AML-193 (cell line): ENCODE measurements around the gene IFNW1.
A peak's percentile ranks its signal among the peaks of the same experiment; 100 is the strongest.
"Not testable (repeated sequence)": the region's sequence is repeated elsewhere in the genome, so short reads cannot be mapped to it uniquely, and the experiment has no call there.

Source experiments
- DNase-seq, 2 experiments: peaks; one replicate each; lab custom pipeline; 2025; lab: John Stamatoyannopoulos, UW

The IFNW1 gene

GRCh38 chr9:21141427-21141882, at the start of gene IFNW1:
IFNW1 (minus strand) TSS chr9:21141832; CDS start chr9:21141570, 262 bp downstream.
- no peak for DNase-seq

- not testable (repeated sequence) for DNase-seq
These were observed 45.9 kb upstream of the IFNW1 start, which contains the start of gene IFNA4 for GRCh38 chr9:21187487-21187886. IFNA4 (minus strand) TSS chr9:21187587; CDS start chr9:21187531, 56 bp downstream.

GRCh38 chr9:21182810-21183736, 41.4 kb upstream of the IFNW1 start:
- DNase-seq: peak; percentile 73 to 80

DNA sequence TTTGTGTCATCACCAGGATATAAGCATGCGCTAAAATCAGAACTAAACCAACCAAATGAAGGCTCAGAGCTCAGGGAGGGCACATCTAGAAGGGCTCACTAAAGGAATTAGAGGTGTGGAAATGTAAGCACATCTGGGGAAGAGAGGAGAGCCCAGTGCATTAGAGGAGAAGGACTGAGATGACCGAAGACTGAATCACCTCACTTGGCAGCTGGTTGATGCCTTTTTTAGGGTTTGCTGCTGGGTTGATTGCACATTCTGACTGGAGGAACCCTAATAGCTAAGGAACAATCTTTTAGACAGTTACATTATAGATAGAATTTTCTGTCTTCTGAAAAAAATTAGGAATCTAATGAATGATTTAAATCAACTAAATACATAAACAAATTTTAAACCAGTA, 33.0 kb upstream of the IFNW1 start:
- DNase-seq: no peak

- DNase-seq: no peak
These were observed 30.5 kb upstream of the IFNW1 start for GRCh38 chr9:21172156-21172555.

- no peak for DNase-seq
These were observed 29.7 kb upstream of the IFNW1 start for GRCh38 chr9:21171351-21171750.

DNA sequence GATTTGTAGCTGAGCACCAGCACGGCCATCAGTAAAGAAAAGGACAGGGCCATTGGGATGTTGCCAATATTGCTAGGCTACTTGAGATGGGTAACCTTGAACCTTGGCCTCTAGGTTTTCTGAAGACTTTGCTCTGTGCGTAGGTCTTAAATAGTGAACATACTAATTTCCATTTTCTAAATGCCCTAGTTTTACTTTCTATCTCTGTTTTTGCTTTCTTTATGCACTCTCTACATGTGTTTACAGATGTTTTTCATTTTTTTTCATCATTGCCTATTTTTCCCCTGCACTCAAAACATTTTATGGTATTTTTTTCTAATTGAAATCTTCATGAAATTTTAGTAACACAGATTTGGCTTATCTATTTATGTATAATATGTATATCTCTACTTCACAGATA, 24.9 kb upstream of the IFNW1 start, which contains the start of gene IFNA21:
Gene IFNA21 (minus strand): TSS at position 101 of the 400 bp plus-strand sequence. CDS start 48 bp downstream, at position 53.
- not testable (repeated sequence) for DNase-seq

GRCh38 chr9:21165516-21165915, 23.9 kb upstream of the IFNW1 start:
- no peak for DNase-seq

- DNase-seq: peak; percentile 74 to 75
These were observed 18.5 kb upstream of the IFNW1 start for GRCh38 chr9:21160178-21160577.

DNA sequence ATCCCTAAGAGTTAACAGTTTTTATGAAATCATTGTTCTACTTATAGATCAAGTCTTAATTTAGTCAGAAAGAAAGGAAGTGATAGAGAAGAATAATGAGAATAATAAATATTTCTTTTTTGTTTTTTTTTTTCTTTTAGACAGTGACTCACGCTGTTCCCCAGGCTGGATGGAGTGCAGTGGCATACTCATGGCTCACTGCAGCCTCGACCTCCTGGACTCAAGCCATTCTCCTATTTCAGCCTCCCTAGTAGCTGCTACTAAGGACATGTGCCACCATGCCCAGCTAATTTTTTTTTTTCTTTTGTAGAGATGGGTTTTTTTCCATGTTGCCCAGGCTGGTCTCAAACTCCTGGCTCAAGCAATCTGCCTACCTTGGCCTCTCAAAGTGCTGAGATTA, 13.9 kb upstream of the IFNW1 start:
- DNase-seq: no peak

DNA sequence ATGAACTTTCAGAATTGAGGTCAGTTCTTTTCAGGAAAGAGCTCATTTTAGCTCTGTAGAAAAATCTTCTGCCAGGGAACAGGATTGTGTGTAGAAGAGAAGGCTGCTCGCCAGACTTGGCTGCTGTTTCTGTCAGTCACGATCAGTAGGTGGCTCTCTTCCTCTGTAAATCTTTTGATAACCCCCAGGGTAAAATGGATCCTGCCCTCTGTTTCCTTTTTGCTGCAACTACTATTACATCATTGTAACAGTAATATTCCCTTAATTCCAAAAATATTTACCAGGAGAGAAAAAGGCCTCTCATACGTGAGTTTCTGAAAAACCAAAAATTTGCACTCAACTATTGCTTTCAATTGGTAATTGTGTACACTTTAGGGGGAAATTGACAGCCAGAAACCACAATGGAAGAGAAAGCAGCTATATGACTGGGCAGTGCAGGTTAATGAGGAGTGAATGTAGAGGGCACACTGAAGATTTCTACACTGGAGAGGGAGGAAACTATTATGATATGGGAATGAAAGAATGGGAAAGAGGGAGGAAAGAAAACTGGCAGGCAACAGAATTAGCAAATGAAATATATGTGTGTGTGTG, 12.5 kb upstream of the IFNW1 start:
- peak; percentile 69 to 76 for DNase-seq

GRCh38 chr9:21153336-21154017, 11.8 kb upstream of the IFNW1 start:
- peak; percentile 59 to 67 for DNase-seq

GRCh38 chr9:21144603-21145002, 3.0 kb upstream of the IFNW1 start:
- DNase-seq: no peak

DNA sequence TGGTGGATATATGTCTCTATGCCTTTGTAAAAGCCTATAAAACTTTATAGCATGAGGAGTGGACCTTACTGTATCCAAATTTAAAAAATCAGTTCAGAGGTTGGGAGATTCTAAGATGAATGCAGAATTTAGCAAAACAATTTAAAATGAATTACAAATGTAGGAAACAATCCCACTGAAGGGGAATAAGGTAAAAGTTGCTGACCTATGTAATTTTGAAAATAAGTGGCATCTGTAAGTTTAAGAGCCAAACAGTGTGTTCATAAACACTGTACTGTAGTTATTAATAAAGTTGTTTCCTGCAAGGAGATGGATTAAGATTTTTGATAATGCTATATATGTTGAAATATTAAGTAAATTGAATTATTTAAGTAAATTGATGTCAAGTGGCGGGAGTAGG, 4.6 kb downstream of the IFNW1 start:
- DNase-seq: no peak

DNA sequence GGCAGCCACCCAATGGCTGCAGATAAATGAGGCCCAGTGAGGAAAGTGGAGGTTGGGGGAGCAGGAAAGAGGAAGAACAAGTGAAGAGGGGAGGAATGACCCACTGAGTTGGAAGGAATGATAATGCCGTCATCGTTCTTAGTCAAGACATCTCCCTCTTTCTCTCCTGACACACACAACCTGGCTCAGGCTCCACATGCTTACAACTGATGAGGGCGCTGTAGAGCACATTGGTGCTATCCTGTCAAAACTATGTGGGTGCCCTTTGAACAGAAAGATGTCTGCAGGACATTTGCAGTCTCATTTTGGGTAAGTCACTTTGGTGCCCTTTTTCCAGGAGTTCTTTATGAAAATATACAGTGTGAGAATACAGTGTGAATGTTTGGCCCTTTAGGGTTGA, 5.9 kb downstream of the IFNW1 start:
- no peak for DNase-seq

DNA sequence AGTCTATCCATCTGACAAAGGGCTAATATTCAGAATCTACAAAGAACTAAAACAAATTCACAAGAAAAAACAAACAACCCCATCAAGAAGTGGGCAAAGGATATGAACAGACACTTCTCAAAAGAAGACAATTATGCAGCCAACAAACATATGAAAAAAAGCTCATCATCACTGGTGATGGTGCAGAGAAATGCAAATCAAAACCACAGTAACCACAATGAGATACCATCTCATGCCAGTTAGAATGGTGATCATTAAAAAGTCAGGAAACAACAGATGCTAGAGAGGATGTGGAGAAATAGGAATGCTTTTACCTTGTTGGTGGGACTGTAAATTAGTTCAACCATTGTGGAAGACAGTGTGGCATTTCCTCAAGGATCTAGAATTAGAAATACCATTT, 13.4 kb downstream of the IFNW1 start:
- DNase-seq: not testable (repeated sequence)

GRCh38 chr9:21121595-21122251, 19.9 kb downstream of the IFNW1 start:
- no peak for DNase-seq

DNA sequence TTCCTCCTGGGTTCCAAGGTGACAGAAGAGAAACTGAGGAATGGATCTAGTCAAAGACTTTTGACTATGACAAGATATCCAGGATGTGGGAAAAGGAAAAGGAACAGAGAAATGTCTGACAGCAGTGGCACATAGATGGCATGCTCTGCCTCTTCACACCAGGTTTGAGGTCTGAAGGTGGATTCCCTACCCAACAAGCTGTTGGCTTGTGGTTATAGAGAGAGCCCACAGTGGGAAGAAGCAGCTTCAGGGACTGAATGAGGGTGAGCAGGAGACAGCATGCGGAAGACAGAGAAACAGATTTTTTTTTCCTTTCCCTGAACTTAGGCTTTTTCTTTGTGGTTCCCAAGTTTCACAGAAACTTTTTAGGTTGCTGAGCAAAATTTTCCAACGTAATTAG, 20.6 kb downstream of the IFNW1 start:
- DNase-seq: no peak

- peak; percentile 88 to 93 for DNase-seq
These were observed 22.4 kb downstream of the IFNW1 start for GRCh38 chr9:21119093-21119770.

DNA sequence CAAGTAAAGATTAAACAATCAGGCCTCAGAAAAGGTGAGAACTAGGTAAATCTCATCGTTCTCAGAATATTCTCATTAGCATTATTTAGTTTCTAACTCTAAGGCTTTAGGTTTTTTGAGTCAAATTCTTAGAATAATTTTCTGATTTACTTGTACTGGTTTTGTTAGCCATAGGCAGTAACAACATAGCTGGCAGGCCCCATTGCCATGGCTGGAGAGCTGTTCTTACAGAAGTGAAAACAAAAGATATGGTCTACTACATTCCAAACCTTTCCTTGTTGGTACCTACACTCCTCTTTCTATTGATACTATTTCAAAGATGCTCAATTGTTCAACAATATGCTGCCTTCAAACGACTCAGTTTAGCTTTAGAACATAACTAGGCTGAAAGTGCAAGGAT, 27.3 kb downstream of the IFNW1 start:
- DNase-seq: no peak
